NB4 (cell line): ENCODE data around the gene IMMP1L.

ENCODE experiments used
- CTCF ChIP-seq: IDR thresholded peaks from one replicate; pipeline ENCODE4 v1.5.1; 2012; ENCODE audit warnings: low read depth, low read length
- MAX ChIP-seq: IDR thresholded peaks from 2 replicates; pipeline ENCODE4 v1.6.1; 2011; ENCODE audit warnings: low read depth, low read length
- MYC ChIP-seq: IDR thresholded peaks from 2 replicates; pipeline ENCODE4 v1.6.1; 2011; ENCODE audit warnings: low read depth, low read length
- POLR2A ChIP-seq: IDR thresholded peaks from 2 replicates; pipeline ENCODE4 v1.6.1; 2011; ENCODE audit warnings: mild to moderate bottlenecking; ENCODE audit not compliant: insufficient read length; ENCODE audit errors: extremely low read depth

- TF ChIP-seq CTCF, result no peak
- no peak for TF ChIP-seq POLR2A
- TF ChIP-seq MYC, result no peak
- TF ChIP-seq MAX, result no peak
Observed at GRCh38 chr11:31555938-31556337, 46.5 kb upstream of the IMMP1L start.
